HCT116 (cell line): ENCODE data around the gene MRPL45. TPM values are rescaled to one million over a fixed set of nuclear protein-coding genes. Genes with fewer than 3 reads are reported as not detected.
A peak's percentile ranks its signal among the peaks of the same experiment; 100 is the strongest.

Experiments
- ATAC-seq: fragments of 200-7000 bp; cut with Tn5 transposase; 2 replicates; pipeline ENCODE4 v1.9.1; 2020; ENCODE audit warnings: mild to moderate bottlenecking, moderate library complexity
- BruUV-seq: library from RNA; stranded (reverse); fragments of 400-500 nt; replicated peaks from 2 replicates; lab custom pipeline; 2021; lab: Mats Ljungman, UMichigan
- CTCF ChIA-PET: fragments of 300-600 bp; sonication (Branson Sonifier 250); formaldehyde crosslinking; loops from one replicate; lab custom pipeline; 2021; ENCODE audit warnings: antibody characterized with exemption; lab: Charles Lee
- POLR2A ChIA-PET: fragments of 300-600, 350-600 bp; sonication (Branson Sonifier 250); formaldehyde crosslinking; loops from one replicate; lab custom pipeline; 2021; ENCODE audit warnings: antibody characterized with exemption; lab: Charles Lee
- RAD21 ChIA-PET, 2 experiments: fragments of 300-600 bp; sonication (Branson Sonifier 250); formaldehyde crosslinking; loops; one replicate each; lab custom pipeline; 2023; ENCODE audit warnings: low total read pairs in 2 of 2; ENCODE audit not compliant: uncharacterized antibody in 2 of 2, unreplicated experiment in 2 of 2, low non-redundant PET in 1 of 2; lab: Charles Lee
- DNase-seq: peaks from one replicate; pipeline ENCODE4 v3.0.0-alpha.2; 2010; ENCODE audit warnings: low read depth, low spot score
- H2AFZ ChIP-seq: fragments of 200-600 bp; shearing (Covaris generic), sonication (generic); 2 replicates; pipeline ENCODE4 v1.6.1; 2017; ENCODE audit warnings: low read depth, mixed run types, mixed read lengths, antibody characterized with exemption, low read length; ENCODE audit not compliant: poor library complexity, severe bottlenecking
- H3K27ac ChIP-seq: 2 replicates; pipeline ENCODE4 v1.5.1; 2012; ENCODE audit warnings: low read depth, low read length
- H3K27me3 ChIP-seq: fragments of 200-600 bp; sonication (generic); 2 replicates; pipeline ENCODE4 v1.6.1; 2016; ENCODE audit warnings: mixed run types, low read length, mixed read lengths; ENCODE audit not compliant: insufficient read depth
- H3K36me3 ChIP-seq, 2 experiments: fragments of 200-500 bp in 1 of 2; fragments of 200-600 bp in 1 of 2; sonication (Bioruptor generic) in 1 of 2; sonication (generic) in 1 of 2; 2 replicates each; pipeline versions ENCODE4 v1.5.1 to v1.6.1; 2014 to 2016; ENCODE audit warnings: low read length in 2 of 2, inconsistent platforms in 1 of 2, mixed read lengths in 1 of 2, mixed run types in 1 of 2; ENCODE audit not compliant: insufficient read depth in 2 of 2, control insufficient read depth in 1 of 2
- H3K4me1 ChIP-seq, 2 experiments: fragments of 200-600 bp in 1 of 2; sonication (generic) in 1 of 2; 2 replicates each; pipeline versions ENCODE4 v1.5.1 to v1.6.1; 2012 to 2017; ENCODE audit warnings: low read length in 2 of 2, inconsistent platforms in 1 of 2, mild to moderate bottlenecking in 1 of 2, mixed read lengths in 1 of 2, mixed run types in 1 of 2, moderate library complexity in 1 of 2; ENCODE audit not compliant: insufficient read depth in 2 of 2, control insufficient read depth in 1 of 2
- H3K4me2 ChIP-seq: fragments of 200-600 bp; sonication (generic); 2 replicates; pipeline ENCODE4 v1.6.1; 2017; ENCODE audit warnings: mixed run types, low read length, mixed read lengths
- H3K4me3 ChIP-seq, 2 experiments: fragments of 200-600 bp in 1 of 2; sonication (generic) in 1 of 2; replicated peaks in 1 of 2; 2 replicates each; pipeline ENCODE4 v1.5.1; 2011 to 2016; ENCODE audit warnings: low read length in 2 of 2, control low read depth in 1 of 2, low read depth in 1 of 2, mild to moderate bottlenecking in 1 of 2, mixed read lengths in 1 of 2, mixed run types in 1 of 2
- H3K79me2 ChIP-seq: fragments of 200-600 bp; sonication (generic); 2 replicates; pipeline ENCODE4 v1.6.1; 2017; ENCODE audit warnings: mild to moderate bottlenecking, mixed run types, low read length, moderate library complexity, mixed read lengths; ENCODE audit not compliant: insufficient read depth
- H3K9ac ChIP-seq: fragments of 200-600 bp; sonication (generic); 2 replicates; pipeline ENCODE4 v1.6.1; 2016; ENCODE audit warnings: low read length, mixed read lengths
- H3K9me2 ChIP-seq: fragments of 200-600 bp; sonication (generic), shearing (Covaris generic); 2 replicates; pipeline ENCODE4 v1.6.1; 2017; ENCODE audit warnings: mixed run types, mild to moderate bottlenecking, moderate library complexity; ENCODE audit not compliant: insufficient read depth
- H3K9me3 ChIP-seq, 2 experiments: fragments of 200-500 bp in 1 of 2; fragments of 200-600 bp in 1 of 2; sonication (Bioruptor generic) in 1 of 2; sonication (generic) in 1 of 2; 2 replicates each; pipeline ENCODE4 v1.6.1; 2014 to 2017; ENCODE audit warnings: low read length in 2 of 2, mixed read lengths in 2 of 2, inconsistent platforms in 1 of 2, low read depth in 1 of 2, mild to moderate bottlenecking in 1 of 2, mixed run types in 1 of 2, moderate library complexity in 1 of 2; ENCODE audit not compliant: control insufficient read depth in 1 of 2, insufficient read depth in 1 of 2
- H4K20me1 ChIP-seq: fragments of 200-600 bp; sonication (generic), shearing (Covaris generic); 2 replicates; pipeline ENCODE4 v1.6.1; 2017; ENCODE audit warnings: mixed run types, mild to moderate bottlenecking, moderate library complexity; ENCODE audit not compliant: insufficient read depth
- CBX3 ChIP-seq: IDR thresholded peaks from 2 replicates; pipeline ENCODE4 v1.6.1; 2012; ENCODE audit warnings: low read depth
- CEBPB ChIP-seq: IDR thresholded peaks from 2 replicates; pipeline ENCODE4 v1.6.1; 2012; ENCODE audit warnings: low read depth
- EGR1 ChIP-seq: IDR thresholded peaks from 2 replicates; pipeline ENCODE4 v1.6.1; 2012; ENCODE audit warnings: low read depth
- ELF1 ChIP-seq: IDR thresholded peaks from 2 replicates; pipeline ENCODE4 v1.6.1; 2012; ENCODE audit warnings: low read depth, borderline replicate concordance
- EZH2 ChIP-seq: fragments of 200-600 bp; sonication (generic); IDR thresholded peaks from 2 replicates; pipeline ENCODE4 v1.6.1; 2017; ENCODE audit warnings: antibody characterized with exemption, mixed run types
- FOSL1 ChIP-seq: IDR thresholded peaks from 2 replicates; pipeline ENCODE4 v1.6.1; 2012; ENCODE audit warnings: low read depth
- JUND ChIP-seq: IDR thresholded peaks from 2 replicates; pipeline ENCODE4 v1.6.1; 2012
- POLR2A ChIP-seq: IDR thresholded peaks from 2 replicates; pipeline ENCODE4 v1.7.0; 2011; ENCODE audit warnings: borderline replicate concordance; ENCODE audit not compliant: insufficient read depth, insufficient read length; ENCODE audit errors: extremely low read depth
- POLR2AphosphoS5 ChIP-seq: IDR thresholded peaks from 2 replicates; pipeline ENCODE4 v1.6.1; 2011; ENCODE audit warnings: mild to moderate bottlenecking, low read depth, low read length, moderate library complexity
- RAD21 ChIP-seq: IDR thresholded peaks from 2 replicates; pipeline ENCODE4 v1.6.1; 2012; ENCODE audit warnings: low read depth, mild to moderate bottlenecking
- SIN3A ChIP-seq: IDR thresholded peaks from 2 replicates; pipeline ENCODE4 v1.6.1; 2012; ENCODE audit warnings: low read depth
- SRF ChIP-seq: IDR thresholded peaks from 2 replicates; pipeline ENCODE4 v1.6.1; 2012; ENCODE audit warnings: low read depth
- TCF7L2 ChIP-seq: IDR thresholded peaks from 2 replicates; pipeline ENCODE4 v1.7.0; 2011; ENCODE audit warnings: borderline replicate concordance, inconsistent platforms; ENCODE audit not compliant: insufficient read depth, insufficient read length; ENCODE audit errors: extremely low read depth
- YY1 ChIP-seq: IDR thresholded peaks from 2 replicates; pipeline ENCODE4 v1.6.1; 2011; ENCODE audit warnings: low read length, low read depth, moderate library complexity, mild to moderate bottlenecking; ENCODE audit not compliant: insufficient replicate concordance; ENCODE audit errors: extremely low read depth
- ZFX ChIP-seq: fragments of 450-650 bp; IDR thresholded peaks from 2 replicates; pipeline ENCODE4 v1.6.1; 2017
- ZNF274 ChIP-seq: fragments of 200-500 bp; sonication (Bioruptor generic); IDR thresholded peaks from 2 replicates; pipeline ENCODE4 v1.6.1; 2014; ENCODE audit warnings: mild to moderate bottlenecking, low read depth, low read length, inconsistent platforms
- intact Hi-C: fragments of 100-400 bp; cut with micrococcal nuclease; formaldehyde crosslinking; loops from 2 replicates; pipeline ENCODE4 v1.10.0; 2022
- total RNA-seq: library from RNA; stranded (reverse); gene quantifications from one replicate; pipeline ENCODE4 v1.2.1, GENCODE V29; 2021; ENCODE audit not compliant: unreplicated experiment
- TF ChIP-seq, protein P1 (sequence below), 3 experiments: fragments of 200-600 bp in 1 of 3; sonication (generic) in 1 of 3; IDR thresholded peaks in 2 of 3; conservative IDR thresholded peaks in 1 of 3; 2 replicates each; pipeline ENCODE4 v1.5.1; 2012 to 2017; ENCODE audit warnings: low read depth in 2 of 3, low read length in 2 of 3, antibody characterized with exemption in 1 of 3, borderline replicate concordance in 1 of 3, control low read depth in 1 of 3, mild to moderate bottlenecking in 1 of 3, mixed read lengths in 1 of 3, mixed run types in 1 of 3, moderate library complexity in 1 of 3; ENCODE audit not compliant: insufficient read depth in 1 of 3
- TF ChIP-seq, protein P2 (sequence below): IDR thresholded peaks from 2 replicates; pipeline ENCODE4 v1.6.1; 2012
- TF ChIP-seq, protein P3 (sequence below): IDR thresholded peaks from 2 replicates; pipeline ENCODE4 v1.6.1; 2011; ENCODE audit warnings: mild to moderate bottlenecking, low read length, moderate library complexity; ENCODE audit not compliant: insufficient replicate concordance; ENCODE audit errors: extremely low read depth
- TF ChIP-seq, protein P4 (sequence below): IDR thresholded peaks from 2 replicates; pipeline ENCODE4 v1.6.1; 2012; ENCODE audit warnings: low read depth

MRPL45 gene
- total RNA-seq, 1 experiment from 2014 or later: 76.1 TPM

DNA sequence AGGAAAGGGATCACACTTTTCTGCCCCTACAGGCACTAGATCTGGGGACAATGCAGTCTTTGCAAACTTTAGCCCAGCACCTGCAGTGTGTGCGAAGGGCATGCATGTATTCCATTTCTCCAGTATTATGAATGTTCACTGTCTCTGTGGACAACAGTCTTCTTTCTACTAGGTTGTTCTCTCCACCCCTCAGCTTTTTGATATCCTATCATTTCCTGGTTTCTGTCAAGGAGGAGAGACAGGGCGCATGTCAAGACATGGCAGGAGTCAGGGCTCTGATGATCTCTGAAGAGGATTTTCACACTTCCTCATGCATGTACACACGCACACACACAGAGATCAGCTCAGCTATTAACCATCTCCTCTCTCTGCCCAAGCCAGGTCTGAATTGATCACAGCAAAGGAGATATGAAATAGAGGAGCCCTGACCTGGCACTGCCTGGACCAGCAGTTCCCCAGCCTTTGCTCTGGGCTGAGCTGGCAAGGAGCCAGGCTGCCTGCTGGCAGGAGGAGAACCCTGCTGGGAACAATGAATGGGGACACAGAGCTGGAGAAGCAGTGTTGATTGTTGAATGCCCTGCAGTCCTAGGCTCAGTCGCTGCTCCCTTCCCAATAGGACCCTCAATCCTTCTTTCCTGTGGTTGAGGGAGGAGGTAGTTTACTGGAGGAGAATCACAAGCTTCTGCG is 44.2 kb downstream of the MRPL45 start:
- Histone ChIP-seq H2AFZ (no peak overlapping the region), H3K9me3 (no peaks in the 10 kb centered on the region), H3K36me3 (no peaks in the 10 kb centered on the region), H3K9ac (no peak overlapping the region), H4K20me1 (no peaks in the 10 kb centered on the region), H3K4me1 (peaks cover 5 to 7% of the 10 kb centered on the region in 2 experiments; a peak in 3 of 4 replicates), H3K4me2 (no peak overlapping the region; the same call in 1 of the 2 replicates), H3K27ac (no peak overlapping the region), H3K9me2 (no peaks in the 10 kb centered on the region), H3K27me3 (no peaks in the 10 kb centered on the region), H3K79me2 (no peaks in the 10 kb centered on the region), H3K4me3 (no peak overlapping the region)
- intact Hi-C loops: no loop called here
- DNase-seq (no peak), ATAC-seq (peak; percentile 78)
- no peak for TF ChIP-seq ELF1
- TF ChIP-seq, protein P1, sequence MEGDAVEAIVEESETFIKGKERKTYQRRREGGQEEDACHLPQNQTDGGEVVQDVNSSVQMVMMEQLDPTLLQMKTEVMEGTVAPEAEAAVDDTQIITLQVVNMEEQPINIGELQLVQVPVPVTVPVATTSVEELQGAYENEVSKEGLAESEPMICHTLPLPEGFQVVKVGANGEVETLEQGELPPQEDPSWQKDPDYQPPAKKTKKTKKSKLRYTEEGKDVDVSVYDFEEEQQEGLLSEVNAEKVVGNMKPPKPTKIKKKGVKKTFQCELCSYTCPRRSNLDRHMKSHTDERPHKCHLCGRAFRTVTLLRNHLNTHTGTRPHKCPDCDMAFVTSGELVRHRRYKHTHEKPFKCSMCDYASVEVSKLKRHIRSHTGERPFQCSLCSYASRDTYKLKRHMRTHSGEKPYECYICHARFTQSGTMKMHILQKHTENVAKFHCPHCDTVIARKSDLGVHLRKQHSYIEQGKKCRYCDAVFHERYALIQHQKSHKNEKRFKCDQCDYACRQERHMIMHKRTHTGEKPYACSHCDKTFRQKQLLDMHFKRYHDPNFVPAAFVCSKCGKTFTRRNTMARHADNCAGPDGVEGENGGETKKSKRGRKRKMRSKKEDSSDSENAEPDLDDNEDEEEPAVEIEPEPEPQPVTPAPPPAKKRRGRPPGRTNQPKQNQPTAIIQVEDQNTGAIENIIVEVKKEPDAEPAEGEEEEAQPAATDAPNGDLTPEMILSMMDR (IDR thresholded peaks at IDR 0.05 in 2 of 3, conservative IDR thresholded peaks at IDR 0.05 in 1 of 3; ENCODE audit: borderline replicate concordance in 1 of 3, insufficient read depth in 1 of 3, low read depth in 2 of 3, low read length in 2 of 3): no peak
- no peak for TF ChIP-seq JUND
- no peak for TF ChIP-seq ZFX
- TF ChIP-seq CBX3: no peak
- TF ChIP-seq, protein P2, sequence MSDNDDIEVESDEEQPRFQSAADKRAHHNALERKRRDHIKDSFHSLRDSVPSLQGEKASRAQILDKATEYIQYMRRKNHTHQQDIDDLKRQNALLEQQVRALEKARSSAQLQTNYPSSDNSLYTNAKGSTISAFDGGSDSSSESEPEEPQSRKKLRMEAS: no peak
- TF ChIP-seq POLR2AphosphoS5: no peak
- no peak for TF ChIP-seq FOSL1
- TF ChIP-seq TCF7L2: no peak
- TF ChIP-seq, protein P3, sequence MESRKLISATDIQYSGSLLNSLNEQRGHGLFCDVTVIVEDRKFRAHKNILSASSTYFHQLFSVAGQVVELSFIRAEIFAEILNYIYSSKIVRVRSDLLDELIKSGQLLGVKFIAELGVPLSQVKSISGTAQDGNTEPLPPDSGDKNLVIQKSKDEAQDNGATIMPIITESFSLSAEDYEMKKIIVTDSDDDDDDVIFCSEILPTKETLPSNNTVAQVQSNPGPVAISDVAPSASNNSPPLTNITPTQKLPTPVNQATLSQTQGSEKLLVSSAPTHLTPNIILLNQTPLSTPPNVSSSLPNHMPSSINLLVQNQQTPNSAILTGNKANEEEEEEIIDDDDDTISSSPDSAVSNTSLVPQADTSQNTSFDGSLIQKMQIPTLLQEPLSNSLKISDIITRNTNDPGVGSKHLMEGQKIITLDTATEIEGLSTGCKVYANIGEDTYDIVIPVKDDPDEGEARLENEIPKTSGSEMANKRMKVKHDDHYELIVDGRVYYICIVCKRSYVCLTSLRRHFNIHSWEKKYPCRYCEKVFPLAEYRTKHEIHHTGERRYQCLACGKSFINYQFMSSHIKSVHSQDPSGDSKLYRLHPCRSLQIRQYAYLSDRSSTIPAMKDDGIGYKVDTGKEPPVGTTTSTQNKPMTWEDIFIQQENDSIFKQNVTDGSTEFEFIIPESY: no peak
- no peak for TF ChIP-seq YY1
- no peak for TF ChIP-seq CEBPB
- TF ChIP-seq, protein P4, sequence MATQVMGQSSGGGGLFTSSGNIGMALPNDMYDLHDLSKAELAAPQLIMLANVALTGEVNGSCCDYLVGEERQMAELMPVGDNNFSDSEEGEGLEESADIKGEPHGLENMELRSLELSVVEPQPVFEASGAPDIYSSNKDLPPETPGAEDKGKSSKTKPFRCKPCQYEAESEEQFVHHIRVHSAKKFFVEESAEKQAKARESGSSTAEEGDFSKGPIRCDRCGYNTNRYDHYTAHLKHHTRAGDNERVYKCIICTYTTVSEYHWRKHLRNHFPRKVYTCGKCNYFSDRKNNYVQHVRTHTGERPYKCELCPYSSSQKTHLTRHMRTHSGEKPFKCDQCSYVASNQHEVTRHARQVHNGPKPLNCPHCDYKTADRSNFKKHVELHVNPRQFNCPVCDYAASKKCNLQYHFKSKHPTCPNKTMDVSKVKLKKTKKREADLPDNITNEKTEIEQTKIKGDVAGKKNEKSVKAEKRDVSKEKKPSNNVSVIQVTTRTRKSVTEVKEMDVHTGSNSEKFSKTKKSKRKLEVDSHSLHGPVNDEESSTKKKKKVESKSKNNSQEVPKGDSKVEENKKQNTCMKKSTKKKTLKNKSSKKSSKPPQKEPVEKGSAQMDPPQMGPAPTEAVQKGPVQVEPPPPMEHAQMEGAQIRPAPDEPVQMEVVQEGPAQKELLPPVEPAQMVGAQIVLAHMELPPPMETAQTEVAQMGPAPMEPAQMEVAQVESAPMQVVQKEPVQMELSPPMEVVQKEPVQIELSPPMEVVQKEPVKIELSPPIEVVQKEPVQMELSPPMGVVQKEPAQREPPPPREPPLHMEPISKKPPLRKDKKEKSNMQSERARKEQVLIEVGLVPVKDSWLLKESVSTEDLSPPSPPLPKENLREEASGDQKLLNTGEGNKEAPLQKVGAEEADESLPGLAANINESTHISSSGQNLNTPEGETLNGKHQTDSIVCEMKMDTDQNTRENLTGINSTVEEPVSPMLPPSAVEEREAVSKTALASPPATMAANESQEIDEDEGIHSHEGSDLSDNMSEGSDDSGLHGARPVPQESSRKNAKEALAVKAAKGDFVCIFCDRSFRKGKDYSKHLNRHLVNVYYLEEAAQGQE: no peak
- TF ChIP-seq EGR1: no peak
- TF ChIP-seq SIN3A: no peak
- TF ChIP-seq SRF: no peak
- no peak for TF ChIP-seq ZNF274
- TF ChIP-seq EZH2: no peak
- no peak for TF ChIP-seq POLR2A
- no peak for TF ChIP-seq RAD21
- ChIA-PET RAD21 (no interaction called here), POLR2A (interaction anchor here (1.4 kb wide), 1 partner anchor 10 kb away, joined by 4 read pairs; the partner anchor contains the start of gene SOCS7), CTCF (interaction anchor here (1.0 to 2.2 kb wide), 3 partner anchors 8 to 73 kb away, joined by 3 to 8 read pairs (median 4); no protein-coding TSS in a partner anchor)
- BruUV-seq: no TSS peak
